HG03571 (cell line): Measurements from ENCODE around the gene SETD7.
"Not testable (repeated sequence)": the region's sequence is repeated elsewhere in the genome, so short reads cannot be mapped to it uniquely, and the experiment has no call there.

ENCODE experiments used
- ATAC-seq: cut with Tn5 transposase; IDR thresholded peaks from one replicate; pipeline ENCODE4 v1.9.1; 2021; ENCODE audit not compliant: unreplicated experiment

Gene SETD7

DNA sequence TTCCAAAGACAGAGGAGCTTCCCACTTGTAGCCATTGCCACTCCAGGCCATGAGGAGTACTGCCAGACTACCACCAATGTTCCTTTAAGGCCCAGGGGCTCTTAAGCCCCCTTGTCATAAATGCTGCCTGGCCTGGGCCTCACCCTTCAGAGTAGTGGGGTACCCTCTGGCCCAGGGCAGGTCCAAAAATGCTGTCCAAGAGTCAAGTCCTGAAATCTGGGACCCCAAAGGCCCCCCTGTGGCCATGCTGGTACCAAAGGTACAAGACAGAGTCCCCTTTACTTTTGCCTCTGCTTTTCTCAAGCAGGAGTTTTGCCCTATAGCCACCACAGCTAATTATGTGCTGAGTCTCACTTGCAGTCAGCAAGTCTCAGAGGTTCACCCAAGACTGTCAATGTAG lies 85.7 kb downstream of the SETD7 start:
- no peak for ATAC-seq

GRCh38 chr4:139469869-139470268 lies 86.2 kb downstream of the SETD7 start:
- no peak for ATAC-seq

DNA sequence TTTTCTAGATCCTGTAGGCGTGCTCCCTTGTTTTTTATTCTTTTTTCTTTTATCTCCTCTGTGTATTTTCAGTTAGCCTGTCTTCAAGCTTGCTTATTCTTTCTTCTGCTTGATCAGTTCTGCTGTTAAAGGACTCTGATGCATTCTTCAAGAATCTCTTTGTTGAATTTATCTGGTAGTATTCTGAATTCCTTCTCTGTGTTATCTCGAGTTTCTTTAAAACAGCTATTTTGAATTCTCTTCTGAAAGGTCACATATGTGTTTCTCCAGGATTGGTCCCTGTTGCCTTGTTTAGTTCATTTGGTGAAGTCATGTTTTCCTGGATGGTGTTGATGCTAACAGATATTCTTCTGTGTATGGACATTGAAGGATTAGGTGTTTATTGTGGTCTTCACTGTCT lies 86.8 kb downstream of the SETD7 start:
- ATAC-seq = no peak

- ATAC-seq = not testable (repeated sequence)
These were observed 87.3 kb downstream of the SETD7 start for GRCh38 chr4:139468756-139469155.

DNA sequence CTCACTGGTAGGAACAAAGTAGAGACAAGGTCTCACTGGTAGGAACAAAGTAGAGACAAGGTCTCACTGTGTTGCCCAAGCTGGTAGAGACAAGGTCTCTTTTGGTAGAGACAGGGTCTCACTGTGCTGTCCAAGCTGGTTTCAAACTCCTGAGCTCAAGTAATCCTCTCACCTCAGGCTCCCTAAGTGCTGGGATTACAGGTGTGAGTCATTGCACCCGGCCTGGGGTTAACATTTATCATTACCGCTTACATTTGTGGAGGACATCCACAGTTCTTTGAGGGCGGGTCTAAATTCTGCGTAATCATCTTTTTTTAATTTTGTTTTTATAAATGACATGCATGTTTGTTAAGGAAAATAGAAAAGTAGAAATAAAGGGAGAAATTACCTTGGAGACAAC lies 90.1 kb downstream of the SETD7 start:
- no peak for ATAC-seq

- not testable (repeated sequence) for ATAC-seq
These were observed 91.5 kb downstream of the SETD7 start for GRCh38 chr4:139464512-139464911.

DNA sequence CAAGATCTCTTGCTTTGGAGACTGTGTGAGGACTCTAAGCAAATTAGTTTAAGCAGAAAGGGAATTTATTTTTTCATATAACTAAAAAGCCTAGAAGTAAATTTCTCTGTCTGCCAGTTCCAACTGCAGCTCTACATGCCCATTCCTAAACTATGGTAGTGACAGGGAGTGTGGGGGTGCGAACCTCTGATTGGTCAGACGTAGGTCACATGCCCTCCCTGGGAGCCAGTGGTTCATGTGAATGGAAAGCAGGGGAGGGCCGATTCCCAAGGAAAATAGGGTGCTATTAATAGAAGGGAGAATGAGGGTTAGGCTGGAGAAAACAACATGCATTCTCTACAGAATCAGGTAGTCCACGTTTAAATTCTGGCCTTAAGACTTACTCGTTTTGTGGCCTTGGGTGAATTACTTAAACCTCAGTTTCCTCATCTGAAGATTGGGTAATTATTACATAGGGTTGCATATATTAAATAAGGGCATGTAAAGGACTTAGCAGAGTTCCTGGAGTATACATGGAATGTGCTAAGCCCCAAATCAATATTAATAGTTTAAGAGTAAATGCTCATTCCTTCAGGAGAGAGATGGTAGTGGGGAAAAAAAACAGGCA lies 94.9 kb downstream of the SETD7 start:
- ATAC-seq = no peak

GRCh38 chr4:139460565-139460964 lies 95.5 kb downstream of the SETD7 start:
- no peak for ATAC-seq

- no peak for ATAC-seq
These were observed 97.0 kb downstream of the SETD7 start for GRCh38 chr4:139458999-139459398.

DNA sequence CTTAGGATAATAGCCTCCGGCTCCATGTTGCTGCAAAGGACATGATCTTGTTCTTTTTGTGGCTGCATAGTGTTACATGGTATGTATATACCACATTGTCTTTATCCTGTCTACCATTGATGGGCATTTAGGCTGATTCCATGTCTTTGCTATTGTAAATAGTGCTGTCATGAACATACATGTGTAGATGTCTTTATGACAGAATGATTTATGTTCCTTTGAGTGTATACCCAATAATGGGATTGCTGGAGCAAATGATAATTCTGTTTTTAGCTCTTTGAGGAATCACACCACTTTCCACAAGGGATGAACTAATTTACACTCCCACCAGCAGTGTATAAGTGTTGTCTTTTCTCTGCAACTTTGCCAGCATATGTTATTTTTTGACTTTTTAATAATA lies 97.5 kb downstream of the SETD7 start:
- no peak for ATAC-seq

DNA sequence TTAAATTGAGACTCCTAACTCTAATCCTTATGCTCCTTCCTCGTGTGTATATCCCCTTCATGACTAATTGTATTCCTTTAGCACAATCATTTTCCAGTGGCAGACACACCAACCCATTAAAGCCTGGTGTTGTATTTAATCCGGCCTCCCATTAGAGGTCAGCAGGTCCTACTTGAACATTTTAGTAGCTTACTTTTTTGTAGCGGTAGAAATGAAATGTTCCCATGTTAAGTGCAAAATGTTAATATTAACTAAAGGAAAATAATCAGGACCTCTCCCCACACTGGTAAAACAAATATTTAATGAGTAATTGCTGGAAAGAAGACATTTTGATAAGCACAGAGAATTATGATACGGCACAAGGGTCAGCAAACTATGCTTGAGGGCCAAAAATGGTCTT lies 98.7 kb downstream of the SETD7 start:
- ATAC-seq = no peak

DNA sequence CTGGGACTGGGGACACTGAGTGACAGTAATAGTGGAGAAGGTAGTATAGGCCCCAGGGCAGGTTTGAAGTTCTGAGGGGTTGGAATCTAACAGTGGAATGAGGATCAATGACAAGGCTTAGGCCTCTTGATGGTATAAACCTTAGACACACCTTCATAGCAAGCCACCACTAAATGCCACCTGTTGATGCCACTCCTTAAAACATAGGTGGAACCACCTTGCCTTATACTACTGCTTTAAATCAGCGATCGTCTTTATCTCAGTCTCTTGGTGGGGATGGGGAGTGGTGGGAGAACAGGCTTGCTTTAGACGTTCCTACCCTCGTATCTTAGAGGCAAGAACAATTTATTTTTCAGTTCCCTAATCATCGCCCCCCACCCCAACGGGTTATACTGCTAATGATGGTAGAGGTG lies 100.9 kb downstream of the SETD7 start:
- ATAC-seq = no peak

GRCh38 chr4:139454111-139455045 lies 101.6 kb downstream of the SETD7 start, which contains the start of gene RAB33B:
TSS of gene RAB33B (plus strand) at chr4:139454121. CDS start at chr4:139454196, 75 bp downstream.
- ATAC-seq = no peak

- ATAC-seq = peak; percentile 91
These were observed 102.5 kb downstream of the SETD7 start for GRCh38 chr4:139453371-139454110.

DNA sequence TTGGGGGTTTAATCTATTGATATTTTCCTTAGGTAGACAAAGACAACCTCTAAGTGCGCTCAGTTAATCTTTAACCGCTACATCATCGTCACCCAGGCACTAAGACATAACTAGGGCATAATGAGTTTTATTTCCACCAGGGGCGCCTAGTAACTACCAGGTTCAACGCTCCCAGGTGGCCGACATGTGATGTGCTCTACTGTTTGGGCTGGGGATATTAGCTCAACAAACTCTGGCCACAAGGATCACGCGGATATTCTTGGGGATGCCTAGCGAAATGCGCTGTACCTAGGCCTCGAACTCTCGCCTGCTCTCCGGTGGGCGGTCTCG lies 103.0 kb downstream of the SETD7 start:
- peak; percentile 53 for ATAC-seq

- no peak for ATAC-seq
These were observed 104.0 kb downstream of the SETD7 start for GRCh38 chr4:139451997-139452396.

GRCh38 chr4:139450586-139450985 lies 105.4 kb downstream of the SETD7 start:
- ATAC-seq = no peak

GRCh38 chr4:139447078-139447477 lies 108.9 kb downstream of the SETD7 start:
- not testable (repeated sequence) for ATAC-seq
